Fibroblast of skin of right biceps (primary cell): ENCODE measurements around the gene GPC5.

Source experiments
- DNase-seq: peaks from one replicate; pipeline ENCODE4 v3.0.0-alpha.2; 2013

Gene GPC5

GRCh38 chr13:91904005-91904404 lies 505.6 kb downstream of the GPC5 start:
- DNase-seq = no peak

- DNase-seq = no peak
These were observed 506.2 kb downstream of the GPC5 start for GRCh38 chr13:91904597-91904996.

GRCh38 chr13:91907398-91907797 lies 509.0 kb downstream of the GPC5 start:
- DNase-seq = no peak

- DNase-seq = no peak
These were observed 511.2 kb downstream of the GPC5 start for GRCh38 chr13:91909617-91910016.

- DNase-seq = no peak
These were observed 524.7 kb downstream of the GPC5 start for GRCh38 chr13:91922969-91923592.

GRCh38 chr13:91930687-91931086 lies 532.3 kb downstream of the GPC5 start:
- no peak for DNase-seq

GRCh38 chr13:91934354-91934753 lies 535.9 kb downstream of the GPC5 start:
- DNase-seq = no peak

GRCh38 chr13:91946498-91947070 lies 548.2 kb downstream of the GPC5 start:
- peak; percentile 2 for DNase-seq

GRCh38 chr13:91948736-91949135 lies 550.3 kb downstream of the GPC5 start:
- no peak for DNase-seq

- no peak for DNase-seq
These were observed 552.4 kb downstream of the GPC5 start for GRCh38 chr13:91950803-91951202.

- DNase-seq = no peak
These were observed 557.3 kb downstream of the GPC5 start for GRCh38 chr13:91955546-91956355.

- DNase-seq = no peak
These were observed 562.5 kb downstream of the GPC5 start for GRCh38 chr13:91960947-91961346.

- no peak for DNase-seq
These were observed 564.5 kb downstream of the GPC5 start for GRCh38 chr13:91962946-91963345.

- no peak for DNase-seq
These were observed 567.1 kb downstream of the GPC5 start for GRCh38 chr13:91965511-91965910.

- no peak for DNase-seq
These were observed 580.1 kb downstream of the GPC5 start for GRCh38 chr13:91978571-91978970.

- no peak for DNase-seq
These were observed 588.5 kb downstream of the GPC5 start for GRCh38 chr13:91986761-91987483.

- no peak for DNase-seq
These were observed 589.9 kb downstream of the GPC5 start for GRCh38 chr13:91988331-91988730.

GRCh38 chr13:92012787-92013186 lies 614.4 kb downstream of the GPC5 start:
- no peak for DNase-seq

GRCh38 chr13:92017737-92018136 lies 619.3 kb downstream of the GPC5 start:
- no peak for DNase-seq

GRCh38 chr13:92028695-92029094 lies 630.3 kb downstream of the GPC5 start:
- no peak for DNase-seq

- DNase-seq = no peak
These were observed 631.2 kb downstream of the GPC5 start for GRCh38 chr13:92029641-92030040.

GRCh38 chr13:92038905-92039304 lies 640.5 kb downstream of the GPC5 start:
- DNase-seq = no peak

GRCh38 chr13:92042522-92042921 lies 644.1 kb downstream of the GPC5 start:
- no peak for DNase-seq

GRCh38 chr13:92044351-92044750 lies 645.9 kb downstream of the GPC5 start:
- no peak for DNase-seq
